Measurements from ENCODE around the gene PIGBOS1. TPM values are rescaled to one million over a fixed set of nuclear protein-coding genes. Genes with fewer than 3 reads are reported as not detected.

The PIGBOS1 gene
- total RNA-seq, 2 experiments from 2014 or later, result 6.2 to 10.1 TPM

GRCh38 chr15:55284426-55284825, 34.5 kb downstream of the PIGBOS1 start:
- H3K27me3 ChIP-seq (ENCODE audit: control insufficient read depth in 1 of 2, insufficient read depth in 2 of 2, low read length in 2 of 2), result no peaks in the 10 kb centered on the region
- POLR2A ChIA-PET, result interaction anchor here (3.0 kb wide), 1 partner anchor 17 kb away, joined by 12 read pairs; no protein-coding TSS in a partner anchor
- peak overlapping the region in 1 of 2 donors; percentile 56 for H3K27ac ChIP-seq (ENCODE audit: low read depth in 1 of 2, low read length in 2 of 2)
- peak overlapping the region; percentile 9 for H3K4me3 Mint-ChIP-seq
- TF ChIP-seq CTCF (IDR thresholded peaks at IDR 0.05), result no peak
- peaks cover 7% of the 10 kb centered on the region for H3K36me3 Mint-ChIP-seq (ENCODE audit: low read depth)
- H3K4me3 ChIP-seq (ENCODE audit: low read length), result no peak overlapping the region
- no peaks in the 10 kb centered on the region for H3K9me3 ChIP-seq (ENCODE audit: control insufficient read depth in 1 of 2, insufficient read depth in 1 of 2, low read length in 2 of 2)
- no peak for DNase-seq
- peak overlapping the region; percentile 94 for H3K27ac Mint-ChIP-seq
- no peaks in the 10 kb centered on the region for H3K36me3 ChIP-seq (ENCODE audit: insufficient read depth, low read length)
- peaks cover 92% of the 10 kb centered on the region for H3K4me1 Mint-ChIP-seq (ENCODE audit: low read depth)
- H3K27me3 Mint-ChIP-seq, result no peaks in the 10 kb centered on the region
- CTCF ChIA-PET, result interaction anchor here (0.6 to 1.0 kb wide), 2 partner anchors 67 to 88 kb away, joined by 3 read pairs; partner anchors contain the start of gene RSL24D1
- intact Hi-C loops (cut with DNase I, micrococcal nuclease), result no loop called here
- peaks cover 71% of the 10 kb centered on the region for H3K4me1 ChIP-seq (ENCODE audit: insufficient read depth, low read length)
- no peak for ATAC-seq (ENCODE audit: poor library complexity)
- no peaks in the 10 kb centered on the region for H3K9me3 Mint-ChIP-seq

- H3K4me3 Mint-ChIP-seq, result no peak overlapping the region
- peak overlapping the region; percentile 94 for H3K27ac Mint-ChIP-seq
- no peaks in the 10 kb centered on the region for H3K36me3 ChIP-seq (ENCODE audit: insufficient read depth, low read length)
- peak overlapping the region; percentile 55 to 56 for H3K27ac ChIP-seq (ENCODE audit: low read depth in 1 of 2, low read length in 2 of 2)
- peak in 1 of 14 experiments; percentile 26 for DNase-seq
- intact Hi-C loops (cut with DNase I, micrococcal nuclease), result no loop called here
- H3K4me1 Mint-ChIP-seq (ENCODE audit: low read depth), result peaks cover 96% of the 10 kb centered on the region
- ChIA-PET POLR2A (interaction anchor here (0.5 to 3.0 kb wide), 2 partner anchors 16 to 36 kb away, joined by 4 to 12 read pairs; no protein-coding TSS in a partner anchor), CTCF (no interaction called here)
- H3K4me1 ChIP-seq (ENCODE audit: insufficient read depth, low read length), result peaks cover 73% of the 10 kb centered on the region
- no peak overlapping the region for H3K4me3 ChIP-seq (ENCODE audit: low read length)
- H3K9me3 ChIP-seq (ENCODE audit: control insufficient read depth in 1 of 2, insufficient read depth in 1 of 2, low read length in 2 of 2), result no peaks in the 10 kb centered on the region
- TF ChIP-seq CTCF (IDR thresholded peaks at IDR 0.05), result no peak
- no peaks in the 10 kb centered on the region for H3K27me3 ChIP-seq (ENCODE audit: control insufficient read depth in 1 of 2, insufficient read depth in 2 of 2, low read length in 2 of 2)
- no peaks in the 10 kb centered on the region for H3K9me3 Mint-ChIP-seq
- H3K36me3 Mint-ChIP-seq (ENCODE audit: low read depth), result peaks cover under 1% of the 10 kb centered on the region
- ATAC-seq (ENCODE audit: poor library complexity), result no peak
- H3K27me3 Mint-ChIP-seq, result no peaks in the 10 kb centered on the region
These were observed 35.4 kb downstream of the PIGBOS1 start for GRCh38 chr15:55283379-55284147.

- CTCF ChIA-PET, result interaction anchor here (0.8 kb wide), 1 partner anchor 85 kb away, joined by 3 read pairs; no protein-coding TSS in a partner anchor
- Histone ChIP-seq H3K4me3 (ENCODE audit: low read length) (no peak overlapping the region), H3K9me3 (ENCODE audit: control insufficient read depth in 1 of 2, insufficient read depth in 1 of 2, low read length in 2 of 2) (no peaks in the 10 kb centered on the region), H3K4me1 (ENCODE audit: insufficient read depth, low read length) (peaks cover 76% of the 10 kb centered on the region), H3K27ac (ENCODE audit: low read depth in 1 of 2, low read length in 2 of 2) (peak overlapping the region; percentile 55 to 56), H3K36me3 (ENCODE audit: insufficient read depth, low read length) (no peaks in the 10 kb centered on the region), H3K27me3 (ENCODE audit: control insufficient read depth in 1 of 2, insufficient read depth in 2 of 2, low read length in 2 of 2) (no peaks in the 10 kb centered on the region)
- no peaks in the 10 kb centered on the region for H3K9me3 Mint-ChIP-seq
- peak overlapping the region; percentile 18 for H3K4me3 Mint-ChIP-seq
- POLR2A ChIA-PET, result interaction anchor here (1.0 to 1.5 kb wide), 4 partner anchors 12 to 85 kb away, joined by 3 to 7 read pairs (median 5); partner anchors contain the start of genes PIGB, PIGBOS1 and RSL24D1
- DNase-seq (peak in 4 of 14 experiments; percentile 27 to 76 (median 66)), ATAC-seq (ENCODE audit: poor library complexity) (peak; percentile 34)
- peak overlapping the region; percentile 94 for H3K27ac Mint-ChIP-seq
- H3K4me1 Mint-ChIP-seq (ENCODE audit: low read depth), result peaks cover 96% of the 10 kb centered on the region
- no peaks in the 10 kb centered on the region for H3K27me3 Mint-ChIP-seq
- H3K36me3 Mint-ChIP-seq (ENCODE audit: low read depth), result no peaks in the 10 kb centered on the region
- no peak for TF ChIP-seq CTCF (IDR thresholded peaks at IDR 0.05)
- intact Hi-C loops (cut with DNase I, micrococcal nuclease), result loop anchor here in 1 of 2 experiments (1.0 kb wide), 1 partner anchor 8 kb away; no protein-coding TSS in a partner anchor
These were observed 36.6 kb downstream of the PIGBOS1 start for GRCh38 chr15:55282284-55282833.

All from CD4-positive, alpha-beta T cell (primary cell).